IPS-18c (cell line): Measurements from ENCODE around the gene LRCH3.

ENCODE experiments used
- H3K4me3 ChIP-seq: 2 replicates; pipeline ENCODE4 v1.7.0; 2013; ENCODE audit warnings: low read depth, mild to moderate bottlenecking, low read length, moderate library complexity; ENCODE audit not compliant: insufficient read depth
- H3K9me3 ChIP-seq: one replicate; pipeline ENCODE4 v1.6.1; 2013; ENCODE audit warnings: mild to moderate bottlenecking, low read length, moderate library complexity; ENCODE audit not compliant: control insufficient read depth, insufficient read depth

LRCH3 gene

GRCh38 chr3:197811343-197811742, 20.3 kb downstream of the LRCH3 start:
- Histone ChIP-seq H3K4me3 (no peak overlapping the region), H3K9me3 (no peaks in the 10 kb centered on the region)

- Histone ChIP-seq H3K4me3 (no peak overlapping the region), H3K9me3 (no peaks in the 10 kb centered on the region)
These were observed 23.3 kb downstream of the LRCH3 start for GRCh38 chr3:197814372-197814771.

GRCh38 chr3:197820550-197821335, 29.7 kb downstream of the LRCH3 start:
- Histone ChIP-seq H3K9me3 (no peaks in the 10 kb centered on the region), H3K4me3 (no peak overlapping the region)

GRCh38 chr3:197829397-197830045, 38.5 kb downstream of the LRCH3 start:
- Histone ChIP-seq H3K9me3 (no peaks in the 10 kb centered on the region), H3K4me3 (no peak overlapping the region)

- H3K4me3 ChIP-seq, result no peak overlapping the region
- H3K9me3 ChIP-seq, result no peaks in the 10 kb centered on the region
These were observed 39.4 kb downstream of the LRCH3 start for GRCh38 chr3:197830308-197830966.

- H3K4me3 ChIP-seq, result no peak overlapping the region
These were observed 39.9 kb downstream of the LRCH3 start for GRCh38 chr3:197830967-197831313.

GRCh38 chr3:197833930-197834715, 43.1 kb downstream of the LRCH3 start:
- Histone ChIP-seq H3K9me3 (no peaks in the 10 kb centered on the region), H3K4me3 (no peak overlapping the region)

More at GRCh38 chr3:197830967-197831313, 39.9 kb downstream of the LRCH3 start:
- H3K9me3 ChIP-seq, result no peaks in the 10 kb centered on the region

- no peaks in the 10 kb centered on the region for H3K9me3 ChIP-seq
- no peak overlapping the region for H3K4me3 ChIP-seq
These were observed 44.5 kb downstream of the LRCH3 start for GRCh38 chr3:197835509-197835908.

- H3K4me3 ChIP-seq, result no peak overlapping the region
- H3K9me3 ChIP-seq, result no peaks in the 10 kb centered on the region
These were observed 45.2 kb downstream of the LRCH3 start for GRCh38 chr3:197836244-197836643.

GRCh38 chr3:197837282-197837681, 46.2 kb downstream of the LRCH3 start:
- Histone ChIP-seq H3K9me3 (no peaks in the 10 kb centered on the region), H3K4me3 (no peak overlapping the region)

- Histone ChIP-seq H3K9me3 (no peaks in the 10 kb centered on the region), H3K4me3 (no peak overlapping the region)
These were observed 50.7 kb downstream of the LRCH3 start for GRCh38 chr3:197841789-197842188.

GRCh38 chr3:197846491-197846890, 55.4 kb downstream of the LRCH3 start:
- no peaks in the 10 kb centered on the region for H3K9me3 ChIP-seq
- H3K4me3 ChIP-seq, result no peak overlapping the region

GRCh38 chr3:197847866-197848401, 56.9 kb downstream of the LRCH3 start:
- Histone ChIP-seq H3K4me3 (no peak overlapping the region), H3K9me3 (no peaks in the 10 kb centered on the region)

- Histone ChIP-seq H3K9me3 (no peaks in the 10 kb centered on the region), H3K4me3 (no peak overlapping the region)
These were observed 63.7 kb downstream of the LRCH3 start for GRCh38 chr3:197854596-197855343.

- Histone ChIP-seq H3K4me3 (no peak overlapping the region; the same call in 1 of the 2 replicates), H3K9me3 (no peaks in the 10 kb centered on the region)
These were observed 64.5 kb downstream of the LRCH3 start for GRCh38 chr3:197855571-197855970.

- H3K4me3 ChIP-seq, result no peak overlapping the region
- no peaks in the 10 kb centered on the region for H3K9me3 ChIP-seq
These were observed 65.3 kb downstream of the LRCH3 start for GRCh38 chr3:197856199-197856816.
